HEK293T (cell line): ENCODE results near the gene COL9A3.

Source experiments
- CTCF ChIA-PET: fragments of 350-600 bp; formaldehyde crosslinking; extraction: SDS; loops from one replicate; lab custom pipeline; 2021; ENCODE audit warnings: antibody characterized with exemption, inconsistent platforms; lab: Yijun Ruan, JAX
- POLR2A ChIA-PET: fragments of 350-600 bp; formaldehyde crosslinking; extraction: SDS; loops from one replicate; lab custom pipeline; 2020; ENCODE audit warnings: antibody characterized with exemption, inconsistent platforms; lab: Yijun Ruan, JAX
- DNase-seq: peaks from one replicate; pipeline ENCODE4 v3.0.0; 2012; ENCODE audit warnings: mixed read lengths; ENCODE audit errors: extremely low spot score
- ARNT ChIP-seq: fragments of 450-650 bp; IDR thresholded peaks from 2 replicates; pipeline ENCODE4 v1.6.1; 2017; ENCODE audit warnings: mild to moderate bottlenecking
- BHLHE40 ChIP-seq: fragments of 450-650 bp; IDR thresholded peaks from 2 replicates; pipeline ENCODE4 v1.6.1; 2016; ENCODE audit warnings: mild to moderate bottlenecking, moderate library complexity, borderline replicate concordance
- CTBP1 ChIP-seq: fragments of 450-650 bp; IDR thresholded peaks from 2 replicates; pipeline ENCODE4 v1.6.1; 2016; ENCODE audit warnings: borderline replicate concordance
- ELF4 ChIP-seq: fragments of 450-650 bp; IDR thresholded peaks from 2 replicates; pipeline ENCODE4 v1.6.1; 2017; ENCODE audit warnings: antibody characterized with exemption
- FOXA1 ChIP-seq: fragments of 450-650 bp; IDR thresholded peaks from 2 replicates; pipeline ENCODE4 v1.6.1; 2016; ENCODE audit warnings: mild to moderate bottlenecking
- FOXK2 ChIP-seq: fragments of 450-650 bp; IDR thresholded peaks from 2 replicates; pipeline ENCODE4 v1.6.1; 2016; ENCODE audit warnings: mild to moderate bottlenecking
- FOXM1 ChIP-seq: fragments of 450-650 bp; IDR thresholded peaks from 2 replicates; pipeline ENCODE4 v1.6.1; 2017; ENCODE audit warnings: mild to moderate bottlenecking, borderline replicate concordance
- HDGF ChIP-seq: fragments of 450-650 bp; IDR thresholded peaks from 2 replicates; pipeline ENCODE4 v1.6.1; 2017; ENCODE audit warnings: antibody characterized with exemption, borderline replicate concordance
- L3MBTL2 ChIP-seq: fragments of 450-650 bp; conservative IDR thresholded peaks from 2 replicates; pipeline ENCODE4 v1.6.1; 2016; ENCODE audit warnings: mild to moderate bottlenecking
- LEF1 ChIP-seq: fragments of 450-650 bp; IDR thresholded peaks from 2 replicates; pipeline ENCODE4 v1.6.1; 2017; ENCODE audit warnings: mild to moderate bottlenecking, borderline replicate concordance
- NFRKB ChIP-seq: fragments of 450-650 bp; IDR thresholded peaks from 2 replicates; pipeline ENCODE4 v1.6.1; 2016; ENCODE audit warnings: mild to moderate bottlenecking, moderate library complexity
- PKNOX1 ChIP-seq: fragments of 450-650 bp; IDR thresholded peaks from 2 replicates; pipeline ENCODE4 v1.6.1; 2016
- SP1 ChIP-seq: fragments of 450-650 bp; IDR thresholded peaks from 2 replicates; pipeline ENCODE4 v1.6.1; 2017
- SUZ12 ChIP-seq: fragments of 450-650 bp; IDR thresholded peaks from 2 replicates; pipeline ENCODE4 v1.6.1; 2016; ENCODE audit warnings: mild to moderate bottlenecking
- TARDBP ChIP-seq: fragments of 450-650 bp; IDR thresholded peaks from 2 replicates; pipeline ENCODE4 v1.6.1; 2016
- ZNF384 ChIP-seq: fragments of 450-650 bp; IDR thresholded peaks from 2 replicates; pipeline ENCODE4 v1.6.1; 2016

COL9A3 gene

GRCh38 chr20:62774762-62775161 lies 42.1 kb upstream of the COL9A3 start:
- ChIA-PET CTCF (no interaction called here), POLR2A (no interaction called here)
- TF ChIP-seq FOXK2 (no peak), PKNOX1 (peak; percentile 36; the same call in 1 of the 2 replicates)
- DNase-seq: no peak

- no peak for TF ChIP-seq ZNF384
- POLR2A ChIA-PET: interaction anchor here (1.2 kb wide), 1 partner anchor 19 kb away, joined by 3 read pairs; no protein-coding TSS in a partner anchor
- no peak for DNase-seq
- CTCF ChIA-PET: no interaction called here
Measured at GRCh38 chr20:62775206-62775605, 41.6 kb upstream of the COL9A3 start.

- DNase-seq: no peak
- CTCF ChIA-PET: no interaction called here
- TF ChIP-seq LEF1 (no peak), CTBP1 (no peak), L3MBTL2 (no peak), NFRKB (no peak), FOXK2 (no peak), ZNF384 (no peak)
- POLR2A ChIA-PET: interaction anchor here (1.2 kb wide), 1 partner anchor 18 kb away, joined by 3 read pairs; no protein-coding TSS in a partner anchor
Measured at GRCh38 chr20:62776035-62776691, 40.7 kb upstream of the COL9A3 start.

GRCh38 chr20:62776692-62777527 lies 39.9 kb upstream of the COL9A3 start:
- TF ChIP-seq BHLHE40 (no peak), ELF4 (no peak), SP1 (no peak), HDGF (no peak), LEF1 (no peak), ARNT (no peak), SUZ12 (no peak), L3MBTL2 (no peak), TARDBP (no peak), FOXA1 (no peak), FOXK2 (no peak), PKNOX1 (no peak), ZNF384 (no peak), CTBP1 (no peak), FOXM1 (no peak), NFRKB (no peak)
- ChIA-PET POLR2A (no interaction called here), CTCF (no interaction called here)
- DNase-seq: peak; percentile 66

- POLR2A ChIA-PET: no interaction called here
- CTCF ChIA-PET: no interaction called here
- DNase-seq: no peak
- no peak for TF ChIP-seq LEF1
- TF ChIP-seq ZNF384: no peak
- no peak for TF ChIP-seq FOXM1
- no peak for TF ChIP-seq NFRKB
- no peak for TF ChIP-seq SP1
- no peak for TF ChIP-seq ELF4
- no peak for TF ChIP-seq CTBP1
- TF ChIP-seq FOXK2: no peak
- no peak for TF ChIP-seq ARNT
- no peak for TF ChIP-seq BHLHE40
- TF ChIP-seq TARDBP: no peak
Measured at GRCh38 chr20:62777528-62777830, 39.4 kb upstream of the COL9A3 start.

DNA sequence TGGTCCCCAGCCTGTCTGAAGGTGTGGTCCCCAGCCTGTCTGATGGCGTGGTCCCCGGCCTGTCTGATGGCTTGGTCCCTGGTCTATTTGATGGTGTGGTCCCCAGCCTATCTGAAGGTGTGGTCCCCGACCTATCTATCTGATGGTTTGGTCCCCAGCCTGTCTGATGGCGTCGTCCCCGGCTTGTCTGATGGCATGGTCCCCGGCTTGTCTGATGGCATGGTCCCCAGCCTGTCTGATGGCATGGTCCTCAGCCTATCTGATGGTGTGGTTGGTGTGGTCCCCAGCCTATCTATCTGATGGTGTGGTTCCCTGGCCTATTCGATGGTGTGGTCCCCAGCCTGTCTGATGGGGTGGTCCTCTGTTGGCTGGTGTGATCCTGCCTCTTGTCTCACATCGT lies 38.8 kb upstream of the COL9A3 start:
- DNase-seq: no peak
- TF ChIP-seq L3MBTL2: no peak
- TF ChIP-seq LEF1: no peak
- ChIA-PET CTCF (no interaction called here), POLR2A (no interaction called here)

GRCh38 chr20:62778601-62779416 lies 38.0 kb upstream of the COL9A3 start:
- TF ChIP-seq TARDBP (no peak), ELF4 (no peak), FOXM1 (no peak), CTBP1 (no peak), HDGF (no peak), FOXK2 (no peak)
- DNase-seq: no peak
- ChIA-PET CTCF (no interaction called here), POLR2A (no interaction called here)

GRCh38 chr20:62779417-62779685 lies 37.5 kb upstream of the COL9A3 start:
- TF ChIP-seq HDGF (no peak), CTBP1 (no peak), ZNF384 (no peak), NFRKB (no peak), LEF1 (no peak), FOXA1 (no peak), FOXK2 (no peak)
- DNase-seq: no peak
- POLR2A ChIA-PET: no interaction called here
- CTCF ChIA-PET: no interaction called here
